GM23248 (cell line): ENCODE measurements around the gene GAD2.

Experiments used
- EZH2 ChIP-seq: fragments of 200-600 bp; sonication (generic); IDR thresholded peaks from 2 replicates; pipeline ENCODE4 v1.6.1; 2018; ENCODE audit warnings: antibody characterized with exemption, mild to moderate bottlenecking; ENCODE audit not compliant: insufficient read depth, poor library complexity, severe bottlenecking
- EZH2phosphoT487 ChIP-seq: fragments of 200-600 bp; sonication (generic); IDR thresholded peaks from 2 replicates; pipeline ENCODE4 v1.6.1; 2018; ENCODE audit warnings: antibody characterized with exemption, moderate library complexity, mild to moderate bottlenecking, low read depth; ENCODE audit not compliant: insufficient read depth

- TF ChIP-seq EZH2phosphoT487: no peak
- TF ChIP-seq EZH2: no peak
These were observed 4.3 kb downstream of the GAD2 start for GRCh38 chr10:26220901-26221300.
